ENCODE results near the gene SNAPIN. TPM values are rescaled to one million over a fixed set of nuclear protein-coding genes. Genes with fewer than 3 reads are reported as not detected.

Gene SNAPIN
- total RNA-seq, 1 donor from 2014 or later: 43.2 TPM

GRCh38 chr1:153687346-153688125 lies 29.0 kb downstream of the SNAPIN start:
- TF ChIP-seq POLR2A (IDR thresholded peaks at IDR 0.05) (no peak), POLR2AphosphoS5 (IDR thresholded peaks at IDR 0.05; ENCODE audit: insufficient read depth in 1 of 2, low read depth in 1 of 2) (no peak)
- TF ChIP-seq, protein P1, sequence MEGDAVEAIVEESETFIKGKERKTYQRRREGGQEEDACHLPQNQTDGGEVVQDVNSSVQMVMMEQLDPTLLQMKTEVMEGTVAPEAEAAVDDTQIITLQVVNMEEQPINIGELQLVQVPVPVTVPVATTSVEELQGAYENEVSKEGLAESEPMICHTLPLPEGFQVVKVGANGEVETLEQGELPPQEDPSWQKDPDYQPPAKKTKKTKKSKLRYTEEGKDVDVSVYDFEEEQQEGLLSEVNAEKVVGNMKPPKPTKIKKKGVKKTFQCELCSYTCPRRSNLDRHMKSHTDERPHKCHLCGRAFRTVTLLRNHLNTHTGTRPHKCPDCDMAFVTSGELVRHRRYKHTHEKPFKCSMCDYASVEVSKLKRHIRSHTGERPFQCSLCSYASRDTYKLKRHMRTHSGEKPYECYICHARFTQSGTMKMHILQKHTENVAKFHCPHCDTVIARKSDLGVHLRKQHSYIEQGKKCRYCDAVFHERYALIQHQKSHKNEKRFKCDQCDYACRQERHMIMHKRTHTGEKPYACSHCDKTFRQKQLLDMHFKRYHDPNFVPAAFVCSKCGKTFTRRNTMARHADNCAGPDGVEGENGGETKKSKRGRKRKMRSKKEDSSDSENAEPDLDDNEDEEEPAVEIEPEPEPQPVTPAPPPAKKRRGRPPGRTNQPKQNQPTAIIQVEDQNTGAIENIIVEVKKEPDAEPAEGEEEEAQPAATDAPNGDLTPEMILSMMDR (IDR thresholded peaks at IDR 0.05): no peak
- intact Hi-C loops (cut with DNase I): no loop called here
- Histone ChIP-seq H3K27ac (no peak overlapping the region), H3K9me3 (no peaks in the 10 kb centered on the region), H3K4me1 (no peaks in the 10 kb centered on the region), H3K4me3 (no peak overlapping the region), H3K27me3 (no peaks in the 10 kb centered on the region), H3K36me3 (no peaks in the 10 kb centered on the region)
- DNase-seq (ENCODE audit: extremely low spot score in 2 of 2): no peak

GRCh38 chr1:153688276-153688675 lies 29.8 kb downstream of the SNAPIN start:
- Histone ChIP-seq H3K4me1 (no peaks in the 10 kb centered on the region), H3K4me3 (no peak overlapping the region), H3K27me3 (no peaks in the 10 kb centered on the region), H3K27ac (no peak overlapping the region), H3K36me3 (no peaks in the 10 kb centered on the region), H3K9me3 (no peaks in the 10 kb centered on the region)
- intact Hi-C loops (cut with DNase I): no loop called here
- TF ChIP-seq POLR2A (IDR thresholded peaks at IDR 0.05) (no peak), POLR2AphosphoS5 (IDR thresholded peaks at IDR 0.05; ENCODE audit: insufficient read depth in 1 of 2, low read depth in 1 of 2) (no peak)
- TF ChIP-seq, protein P1 (IDR thresholded peaks at IDR 0.05): no peak
- DNase-seq (ENCODE audit: extremely low spot score in 2 of 2): no peak

DNA sequence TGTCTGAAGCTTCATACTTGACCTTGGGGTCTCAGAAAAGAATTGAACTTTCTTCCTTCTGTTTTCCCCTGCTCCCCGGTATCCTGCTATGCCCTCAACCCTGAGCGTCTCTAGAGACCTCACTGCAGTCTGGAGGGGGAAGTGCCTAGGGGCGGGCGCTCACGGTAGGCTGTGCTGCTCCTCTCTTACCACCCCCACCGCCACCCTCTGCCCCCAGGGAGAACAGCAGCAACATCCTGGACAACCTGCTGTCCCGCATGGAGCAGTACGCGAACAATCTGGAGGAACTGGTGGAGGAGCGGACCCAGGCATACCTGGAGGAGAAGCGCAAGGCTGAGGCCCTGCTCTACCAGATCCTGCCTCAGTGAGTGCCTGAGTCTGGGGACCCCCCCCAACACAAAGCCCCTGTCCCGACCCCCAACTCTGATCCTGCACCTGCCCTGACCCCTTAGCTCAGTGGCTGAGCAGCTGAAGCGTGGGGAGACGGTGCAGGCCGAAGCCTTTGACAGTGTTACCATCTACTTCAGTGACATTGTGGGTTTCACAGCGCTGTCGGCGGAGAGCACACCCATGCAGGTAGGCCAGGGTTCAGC lies 30.3 kb downstream of the SNAPIN start:
- TF ChIP-seq POLR2AphosphoS5 (IDR thresholded peaks at IDR 0.05; ENCODE audit: insufficient read depth in 1 of 2, low read depth in 1 of 2) (no peak), POLR2A (IDR thresholded peaks at IDR 0.05) (no peak)
- TF ChIP-seq, protein P1 (IDR thresholded peaks at IDR 0.05): no peak
- intact Hi-C loops (cut with DNase I): no loop called here
- DNase-seq (ENCODE audit: extremely low spot score in 2 of 2): no peak
- no peaks in the 10 kb centered on the region for H3K9me3 ChIP-seq
- H3K4me1 ChIP-seq: no peaks in the 10 kb centered on the region
- H3K36me3 ChIP-seq: no peaks in the 10 kb centered on the region
- H3K4me3 ChIP-seq: no peak overlapping the region
- no peak overlapping the region for H3K27ac ChIP-seq
- no peaks in the 10 kb centered on the region for H3K27me3 ChIP-seq

DNA sequence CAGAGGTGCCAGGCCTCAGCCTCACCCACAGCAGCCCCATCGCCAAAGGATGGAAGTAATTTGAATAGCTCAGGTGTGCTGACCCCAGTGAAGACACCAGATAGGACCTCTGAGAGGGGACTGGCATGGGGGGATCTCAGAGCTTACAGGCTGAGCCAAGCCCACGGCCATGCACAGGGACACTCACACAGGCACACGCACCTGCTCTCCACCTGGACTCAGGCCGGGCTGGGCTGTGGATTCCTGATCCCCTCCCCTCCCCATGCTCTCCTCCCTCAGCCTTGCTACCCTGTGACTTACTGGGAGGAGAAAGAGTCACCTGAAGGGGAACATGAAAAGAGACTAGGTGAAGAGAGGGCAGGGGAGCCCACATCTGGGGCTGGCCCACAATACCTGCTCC lies 35.0 kb downstream of the SNAPIN start:
- Histone ChIP-seq H3K36me3 (no peaks in the 10 kb centered on the region), H3K9me3 (no peaks in the 10 kb centered on the region), H3K27me3 (no peaks in the 10 kb centered on the region), H3K4me3 (no peak overlapping the region), H3K4me1 (peaks cover 17% of the 10 kb centered on the region), H3K27ac (no peak overlapping the region)
- intact Hi-C loops (cut with DNase I): no loop called here
- DNase-seq (ENCODE audit: extremely low spot score in 2 of 2): no peak
- TF ChIP-seq, protein P1 (IDR thresholded peaks at IDR 0.05): no peak
- TF ChIP-seq POLR2A (IDR thresholded peaks at IDR 0.05) (no peak), POLR2AphosphoS5 (IDR thresholded peaks at IDR 0.05; ENCODE audit: insufficient read depth in 1 of 2, low read depth in 1 of 2) (no peak)

DNA sequence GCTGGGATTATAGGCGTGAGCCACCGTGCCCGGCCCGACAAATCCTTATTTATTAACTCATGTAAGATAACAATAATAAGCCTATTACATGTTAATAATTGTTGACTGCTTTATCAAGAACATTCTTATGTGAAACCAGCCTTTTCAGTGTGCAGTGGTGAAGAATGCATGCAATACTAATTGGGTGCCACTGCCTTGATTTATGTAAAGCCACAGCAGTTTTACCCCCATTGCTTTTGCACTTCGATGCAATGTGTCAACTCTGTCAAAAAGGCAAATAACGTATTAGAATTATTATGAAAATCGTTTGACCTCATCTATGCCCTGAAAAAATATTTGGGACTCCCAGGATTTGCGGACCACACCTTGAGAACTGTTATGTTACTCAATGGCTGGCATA lies 38.2 kb downstream of the SNAPIN start:
- no peak for DNase-seq (ENCODE audit: extremely low spot score in 2 of 2)
- no peak for TF ChIP-seq POLR2AphosphoS5 (IDR thresholded peaks at IDR 0.05; ENCODE audit: insufficient read depth in 1 of 2, low read depth in 1 of 2)
- TF ChIP-seq POLR2A (IDR thresholded peaks at IDR 0.05): no peak
- TF ChIP-seq, protein P1 (IDR thresholded peaks at IDR 0.05): no peak
- Histone ChIP-seq H3K4me3 (no peak overlapping the region), H3K9me3 (no peaks in the 10 kb centered on the region), H3K27me3 (no peaks in the 10 kb centered on the region), H3K36me3 (no peaks in the 10 kb centered on the region), H3K27ac (peak overlapping the region; percentile 88), H3K4me1 (peaks cover 24% of the 10 kb centered on the region)
- intact Hi-C loops (cut with DNase I): no loop called here
